AG04450 (cell line): Measurements from ENCODE around the gene CDC14B. TPM values are rescaled to one million over a fixed set of nuclear protein-coding genes. Genes with fewer than 3 reads are reported as not detected.

Experiments used
- CTCF ChIA-PET: fragments of 300-600, 350-600 bp; formaldehyde crosslinking; extraction: SDS; loops from one replicate; lab custom pipeline; 2022; ENCODE audit warnings: antibody characterized with exemption, inconsistent platforms; lab: Charles Lee
- POLR2A ChIA-PET: fragments of 350-600 bp; formaldehyde crosslinking; extraction: SDS; loops from one replicate; lab custom pipeline; 2021; ENCODE audit warnings: antibody characterized with exemption, inconsistent platforms; lab: Yijun Ruan, JAX
- DNase-seq: peaks from one replicate; pipeline ENCODE4 v3.0.0-alpha.2; 2011; ENCODE audit warnings: low read depth, low spot score
- H3K27ac ChIP-seq: one replicate; pipeline ENCODE4 v1.5.1; 2012; ENCODE audit warnings: low read depth, low read length, control low read depth
- H3K27me3 ChIP-seq: one replicate; pipeline ENCODE4 v1.6.0; 2012; ENCODE audit warnings: low read length; ENCODE audit not compliant: control insufficient read depth, insufficient read depth
- H3K4me3 ChIP-seq: 2 replicates; pipeline ENCODE4 v1.5.1; 2011; ENCODE audit warnings: mild to moderate bottlenecking, low read depth, low read length, control low read depth
- H3K9me3 ChIP-seq: 2 replicates; pipeline ENCODE4 v1.5.1; 2012; ENCODE audit warnings: low read length; ENCODE audit not compliant: control insufficient read depth, insufficient read depth
- CTCF ChIP-seq: IDR thresholded peaks from 2 replicates; pipeline ENCODE4 v1.5.1; 2011; ENCODE audit warnings: low read depth, low read length, control low read depth, inconsistent platforms
- polyA plus RNA-seq: library from polyadenylated mRNA; depleted of rRNA; stranded (reverse); fragments of >200 nt; gene quantifications from 2 replicates; pipeline ENCODE4 v1.2.3, GENCODE V29; 2011

The CDC14B gene
- polyA plus RNA-seq, 1 experiment: 19.1 TPM

- POLR2A ChIA-PET: no interaction called here
- Histone ChIP-seq H3K4me3 (no peak overlapping the region), H3K9me3 (peaks cover 8% of the 10 kb centered on the region; the same call in 1 of the 2 replicates), H3K27me3 (no peaks in the 10 kb centered on the region), H3K27ac (no peak overlapping the region)
- CTCF ChIA-PET: no interaction called here
- DNase-seq: no peak
- no peak for TF ChIP-seq CTCF
Measured at GRCh38 chr9:96492993-96493531, 126.6 kb downstream of the CDC14B start.

GRCh38 chr9:96491880-96492525, 127.6 kb downstream of the CDC14B start:
- CTCF ChIA-PET: no interaction called here
- POLR2A ChIA-PET: no interaction called here
- no peak for DNase-seq
- TF ChIP-seq CTCF: no peak
- Histone ChIP-seq H3K4me3 (no peak overlapping the region), H3K27me3 (no peaks in the 10 kb centered on the region), H3K27ac (peak overlapping the region; percentile 65), H3K9me3 (peaks cover 7% of the 10 kb centered on the region; the same call in 1 of the 2 replicates)

GRCh38 chr9:96491079-96491879, 128.4 kb downstream of the CDC14B start:
- ChIA-PET CTCF (no interaction called here), POLR2A (no interaction called here)

GRCh38 chr9:96490534-96491078, 129.0 kb downstream of the CDC14B start:
- ChIA-PET CTCF (no interaction called here), POLR2A (no interaction called here)
- no peak overlapping the region for H3K4me3 ChIP-seq
- H3K27me3 ChIP-seq: no peaks in the 10 kb centered on the region
- no peak for DNase-seq
- no peaks in the 10 kb centered on the region for H3K9me3 ChIP-seq
- TF ChIP-seq CTCF: no peak
- H3K27ac ChIP-seq: peak overlapping the region; percentile 11

More at GRCh38 chr9:96491079-96491879, 128.4 kb downstream of the CDC14B start:
- H3K9me3 ChIP-seq: no peaks in the 10 kb centered on the region; the same call in 1 of the 2 replicates
- no peak for TF ChIP-seq CTCF
- no peaks in the 10 kb centered on the region for H3K27me3 ChIP-seq
- peak; percentile 29 for DNase-seq
- no peak overlapping the region for H3K4me3 ChIP-seq
- H3K27ac ChIP-seq: peak overlapping the region; percentile 65
